HCT116 (cell line): ENCODE measurements around the gene WIZ. TPM values are rescaled to one million over a fixed set of nuclear protein-coding genes. Genes with fewer than 3 reads are reported as not detected.

Experiments
- ATAC-seq: fragments of 200-7000 bp; cut with Tn5 transposase; 2 replicates; pipeline ENCODE4 v1.9.1; 2020; ENCODE audit warnings: mild to moderate bottlenecking, moderate library complexity
- BruUV-seq: library from RNA; stranded (reverse); fragments of 400-500 nt; replicated peaks from 2 replicates; lab custom pipeline; 2021; lab: Mats Ljungman, UMichigan
- CTCF ChIA-PET: fragments of 300-600 bp; sonication (Branson Sonifier 250); formaldehyde crosslinking; loops from one replicate; lab custom pipeline; 2021; ENCODE audit warnings: antibody characterized with exemption; lab: Charles Lee
- POLR2A ChIA-PET: fragments of 300-600, 350-600 bp; sonication (Branson Sonifier 250); formaldehyde crosslinking; loops from one replicate; lab custom pipeline; 2021; ENCODE audit warnings: antibody characterized with exemption; lab: Charles Lee
- RAD21 ChIA-PET, 2 experiments: fragments of 300-600 bp; sonication (Branson Sonifier 250); formaldehyde crosslinking; loops; one replicate each; lab custom pipeline; 2023; ENCODE audit warnings: low total read pairs in 2 of 2; ENCODE audit not compliant: uncharacterized antibody in 2 of 2, unreplicated experiment in 2 of 2, low non-redundant PET in 1 of 2; lab: Charles Lee
- DNase-seq: peaks from one replicate; pipeline ENCODE4 v3.0.0-alpha.2; 2010; ENCODE audit warnings: low read depth, low spot score
- H2AFZ ChIP-seq: fragments of 200-600 bp; shearing (Covaris generic), sonication (generic); 2 replicates; pipeline ENCODE4 v1.6.1; 2017; ENCODE audit warnings: low read depth, mixed run types, mixed read lengths, antibody characterized with exemption, low read length; ENCODE audit not compliant: poor library complexity, severe bottlenecking
- H3K27ac ChIP-seq: 2 replicates; pipeline ENCODE4 v1.5.1; 2012; ENCODE audit warnings: low read depth, low read length
- H3K27me3 ChIP-seq: fragments of 200-600 bp; sonication (generic); 2 replicates; pipeline ENCODE4 v1.6.1; 2016; ENCODE audit warnings: mixed run types, low read length, mixed read lengths; ENCODE audit not compliant: insufficient read depth
- H3K36me3 ChIP-seq, 2 experiments: fragments of 200-500 bp in 1 of 2; fragments of 200-600 bp in 1 of 2; sonication (Bioruptor generic) in 1 of 2; sonication (generic) in 1 of 2; 2 replicates each; pipeline versions ENCODE4 v1.5.1 to v1.6.1; 2014 to 2016; ENCODE audit warnings: low read length in 2 of 2, inconsistent platforms in 1 of 2, mixed read lengths in 1 of 2, mixed run types in 1 of 2; ENCODE audit not compliant: insufficient read depth in 2 of 2, control insufficient read depth in 1 of 2
- H3K4me1 ChIP-seq, 2 experiments: fragments of 200-600 bp in 1 of 2; sonication (generic) in 1 of 2; 2 replicates each; pipeline versions ENCODE4 v1.5.1 to v1.6.1; 2012 to 2017; ENCODE audit warnings: low read length in 2 of 2, inconsistent platforms in 1 of 2, mild to moderate bottlenecking in 1 of 2, mixed read lengths in 1 of 2, mixed run types in 1 of 2, moderate library complexity in 1 of 2; ENCODE audit not compliant: insufficient read depth in 2 of 2, control insufficient read depth in 1 of 2
- H3K4me2 ChIP-seq: fragments of 200-600 bp; sonication (generic); 2 replicates; pipeline ENCODE4 v1.6.1; 2017; ENCODE audit warnings: mixed run types, low read length, mixed read lengths
- H3K4me3 ChIP-seq, 2 experiments: fragments of 200-600 bp in 1 of 2; sonication (generic) in 1 of 2; replicated peaks in 1 of 2; 2 replicates each; pipeline ENCODE4 v1.5.1; 2011 to 2016; ENCODE audit warnings: low read length in 2 of 2, control low read depth in 1 of 2, low read depth in 1 of 2, mild to moderate bottlenecking in 1 of 2, mixed read lengths in 1 of 2, mixed run types in 1 of 2
- H3K79me2 ChIP-seq: fragments of 200-600 bp; sonication (generic); 2 replicates; pipeline ENCODE4 v1.6.1; 2017; ENCODE audit warnings: mild to moderate bottlenecking, mixed run types, low read length, moderate library complexity, mixed read lengths; ENCODE audit not compliant: insufficient read depth
- H3K9ac ChIP-seq: fragments of 200-600 bp; sonication (generic); 2 replicates; pipeline ENCODE4 v1.6.1; 2016; ENCODE audit warnings: low read length, mixed read lengths
- H3K9me2 ChIP-seq: fragments of 200-600 bp; sonication (generic), shearing (Covaris generic); 2 replicates; pipeline ENCODE4 v1.6.1; 2017; ENCODE audit warnings: mixed run types, mild to moderate bottlenecking, moderate library complexity; ENCODE audit not compliant: insufficient read depth
- H3K9me3 ChIP-seq, 2 experiments: fragments of 200-500 bp in 1 of 2; fragments of 200-600 bp in 1 of 2; sonication (Bioruptor generic) in 1 of 2; sonication (generic) in 1 of 2; 2 replicates each; pipeline ENCODE4 v1.6.1; 2014 to 2017; ENCODE audit warnings: low read length in 2 of 2, mixed read lengths in 2 of 2, inconsistent platforms in 1 of 2, low read depth in 1 of 2, mild to moderate bottlenecking in 1 of 2, mixed run types in 1 of 2, moderate library complexity in 1 of 2; ENCODE audit not compliant: control insufficient read depth in 1 of 2, insufficient read depth in 1 of 2
- H4K20me1 ChIP-seq: fragments of 200-600 bp; sonication (generic), shearing (Covaris generic); 2 replicates; pipeline ENCODE4 v1.6.1; 2017; ENCODE audit warnings: mixed run types, mild to moderate bottlenecking, moderate library complexity; ENCODE audit not compliant: insufficient read depth
- CTCF ChIP-seq, 3 experiments: fragments of 200-600 bp in 1 of 3; sonication (generic) in 1 of 3; IDR thresholded peaks in 2 of 3; conservative IDR thresholded peaks in 1 of 3; 2 replicates each; pipeline ENCODE4 v1.5.1; 2012 to 2017; ENCODE audit warnings: low read depth in 2 of 3, low read length in 2 of 3, antibody characterized with exemption in 1 of 3, borderline replicate concordance in 1 of 3, control low read depth in 1 of 3, mild to moderate bottlenecking in 1 of 3, mixed read lengths in 1 of 3, mixed run types in 1 of 3, moderate library complexity in 1 of 3; ENCODE audit not compliant: insufficient read depth in 1 of 3
- MAX ChIP-seq: IDR thresholded peaks from 2 replicates; pipeline ENCODE4 v1.6.1; 2012
- POLR2AphosphoS5 ChIP-seq: IDR thresholded peaks from 2 replicates; pipeline ENCODE4 v1.6.1; 2011; ENCODE audit warnings: mild to moderate bottlenecking, low read depth, low read length, moderate library complexity
- SIN3A ChIP-seq: IDR thresholded peaks from 2 replicates; pipeline ENCODE4 v1.6.1; 2012; ENCODE audit warnings: low read depth
- TCF7L2 ChIP-seq: IDR thresholded peaks from 2 replicates; pipeline ENCODE4 v1.7.0; 2011; ENCODE audit warnings: borderline replicate concordance, inconsistent platforms; ENCODE audit not compliant: insufficient read depth, insufficient read length; ENCODE audit errors: extremely low read depth
- YY1 ChIP-seq: IDR thresholded peaks from 2 replicates; pipeline ENCODE4 v1.6.1; 2011; ENCODE audit warnings: low read length, low read depth, moderate library complexity, mild to moderate bottlenecking; ENCODE audit not compliant: insufficient replicate concordance; ENCODE audit errors: extremely low read depth
- ZNF274 ChIP-seq: fragments of 200-500 bp; sonication (Bioruptor generic); IDR thresholded peaks from 2 replicates; pipeline ENCODE4 v1.6.1; 2014; ENCODE audit warnings: mild to moderate bottlenecking, low read depth, low read length, inconsistent platforms
- intact Hi-C: fragments of 100-400 bp; cut with micrococcal nuclease; formaldehyde crosslinking; loops from 2 replicates; pipeline ENCODE4 v1.10.0; 2022
- total RNA-seq: library from RNA; stranded (reverse); gene quantifications from one replicate; pipeline ENCODE4 v1.2.1, GENCODE V29; 2021; ENCODE audit not compliant: unreplicated experiment

WIZ gene
- total RNA-seq, 1 experiment from 2014 or later = 28.4 TPM

- TF ChIP-seq CTCF (IDR thresholded peaks at IDR 0.05 in 2 of 3, conservative IDR thresholded peaks at IDR 0.05 in 1 of 3; ENCODE audit: borderline replicate concordance in 1 of 3, insufficient read depth in 1 of 3, low read depth in 2 of 3, low read length in 2 of 3) = no peak
- TF ChIP-seq SIN3A = no peak
- TF ChIP-seq TCF7L2 = no peak
- no peak for TF ChIP-seq MAX
- TF ChIP-seq POLR2AphosphoS5 = no peak
Observed at GRCh38 chr19:15456871-15457700, 7.3 kb upstream of the WIZ start (continued).

- BruUV-seq = no TSS peak
- no peak overlapping the region for H3K27ac ChIP-seq
- DNase-seq = no peak
- H3K79me2 ChIP-seq = no peaks in the 10 kb centered on the region
- H3K4me2 ChIP-seq = no peak overlapping the region
- intact Hi-C loops = loop anchor here (10.0 kb wide), 1 partner anchor 98 kb away; no protein-coding TSS in a partner anchor
- H3K4me3 ChIP-seq = no peak overlapping the region
- H3K9ac ChIP-seq = no peak overlapping the region
- RAD21 ChIA-PET = interaction anchor here in 1 of 2 experiments (0.7 kb wide), 1 partner anchor 99 kb away, joined by 3 read pairs; no protein-coding TSS in a partner anchor
- H3K27me3 ChIP-seq = no peaks in the 10 kb centered on the region
- H3K4me1 ChIP-seq = peaks cover 8 to 15% of the 10 kb centered on the region in 2 experiments; a peak in 3 of 4 replicates
- no peaks in the 10 kb centered on the region for H4K20me1 ChIP-seq
- no peak for TF ChIP-seq YY1
- no peak for TF ChIP-seq ZNF274
- no peak for TF ChIP-seq SIN3A
- H3K9me3 ChIP-seq = no peaks in the 10 kb centered on the region
- no peaks in the 10 kb centered on the region for H3K36me3 ChIP-seq
- no peak overlapping the region for H2AFZ ChIP-seq
- H3K9me2 ChIP-seq = no peaks in the 10 kb centered on the region
- POLR2A ChIA-PET = no interaction called here
- no peak for ATAC-seq
- CTCF ChIA-PET = no interaction called here
Observed at GRCh38 chr19:15456441-15456840, 6.7 kb upstream of the WIZ start.
